GM10847 (cell line): ENCODE measurements around the gene CIT.

Experiments
- POLR2A ChIP-seq: IDR thresholded peaks from 2 replicates; pipeline ENCODE4 v1.6.1; 2011; ENCODE audit not compliant: insufficient read length; ENCODE audit errors: extremely low read depth

The CIT gene

DNA sequence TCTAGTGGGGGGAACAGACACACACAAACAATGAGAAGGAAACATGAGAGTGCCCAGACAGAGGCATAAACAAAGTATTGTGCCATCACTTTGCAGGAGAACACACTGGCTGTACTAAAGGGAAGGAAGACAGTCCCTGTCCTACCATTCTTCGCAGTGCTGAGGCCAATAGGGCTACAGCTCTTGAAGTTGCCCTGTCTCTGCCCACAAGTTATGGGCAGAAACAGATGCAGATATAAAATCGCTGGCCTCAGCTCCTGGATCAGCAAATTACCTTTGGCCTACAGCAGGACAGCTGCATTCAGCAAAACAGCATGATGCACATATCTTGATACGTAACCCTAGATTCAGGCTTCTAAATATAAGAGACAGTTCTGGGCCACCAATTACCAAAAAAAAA lies 232.2 kb downstream of the CIT start:
- no peak for TF ChIP-seq POLR2A

DNA sequence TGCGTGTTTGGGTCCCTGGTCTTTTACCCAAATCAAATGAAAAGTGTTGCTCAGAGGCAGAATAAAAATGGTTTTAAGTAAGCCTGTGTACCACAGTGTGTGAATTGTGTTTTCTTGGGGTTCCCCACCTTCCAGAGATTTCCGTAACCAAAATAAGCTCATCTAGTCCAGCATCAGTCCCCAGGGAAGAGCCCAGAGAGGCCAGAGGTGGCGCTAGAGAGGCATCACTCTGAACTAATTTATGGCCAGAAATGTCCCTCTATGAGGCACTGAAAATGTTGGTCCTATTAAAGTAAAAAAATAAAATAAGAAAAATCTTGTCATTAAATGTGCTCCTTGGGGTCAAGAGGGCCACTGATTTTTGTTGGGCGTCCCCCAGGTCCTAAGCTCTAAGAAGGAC lies 234.1 kb downstream of the CIT start:
- TF ChIP-seq POLR2A = no peak
